ENCODE results near the gene TEX30. TPM values are rescaled to one million over a fixed set of nuclear protein-coding genes. Genes with fewer than 3 reads are reported as not detected.

Gene TEX30
- total RNA-seq, 1 experiment from 2014 or later = 7.4 TPM

DNA sequence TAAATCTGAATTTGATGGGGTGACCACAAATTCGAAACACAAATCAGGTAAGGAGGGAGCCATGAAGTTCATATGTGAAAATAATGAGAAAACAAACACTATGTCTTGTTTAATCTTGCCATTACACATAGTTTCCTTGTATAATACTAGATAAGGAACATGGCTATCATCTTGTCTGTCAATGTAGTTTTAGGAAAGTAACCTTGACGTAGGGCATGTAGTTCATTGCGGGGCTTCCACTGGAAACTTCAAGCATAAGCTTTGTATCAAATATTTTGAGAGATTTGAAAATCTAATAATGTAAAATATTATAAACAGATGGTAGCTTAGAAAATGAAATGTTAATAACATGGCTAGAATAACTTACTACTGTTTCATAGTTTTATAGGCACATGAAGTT lies 34.1 kb upstream of the TEX30 start:
- intact Hi-C loops (cut with micrococcal nuclease; ENCODE audit: unreplicated experiment) = no loop called here
- TF ChIP-seq, protein P1, sequence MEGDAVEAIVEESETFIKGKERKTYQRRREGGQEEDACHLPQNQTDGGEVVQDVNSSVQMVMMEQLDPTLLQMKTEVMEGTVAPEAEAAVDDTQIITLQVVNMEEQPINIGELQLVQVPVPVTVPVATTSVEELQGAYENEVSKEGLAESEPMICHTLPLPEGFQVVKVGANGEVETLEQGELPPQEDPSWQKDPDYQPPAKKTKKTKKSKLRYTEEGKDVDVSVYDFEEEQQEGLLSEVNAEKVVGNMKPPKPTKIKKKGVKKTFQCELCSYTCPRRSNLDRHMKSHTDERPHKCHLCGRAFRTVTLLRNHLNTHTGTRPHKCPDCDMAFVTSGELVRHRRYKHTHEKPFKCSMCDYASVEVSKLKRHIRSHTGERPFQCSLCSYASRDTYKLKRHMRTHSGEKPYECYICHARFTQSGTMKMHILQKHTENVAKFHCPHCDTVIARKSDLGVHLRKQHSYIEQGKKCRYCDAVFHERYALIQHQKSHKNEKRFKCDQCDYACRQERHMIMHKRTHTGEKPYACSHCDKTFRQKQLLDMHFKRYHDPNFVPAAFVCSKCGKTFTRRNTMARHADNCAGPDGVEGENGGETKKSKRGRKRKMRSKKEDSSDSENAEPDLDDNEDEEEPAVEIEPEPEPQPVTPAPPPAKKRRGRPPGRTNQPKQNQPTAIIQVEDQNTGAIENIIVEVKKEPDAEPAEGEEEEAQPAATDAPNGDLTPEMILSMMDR (IDR thresholded peaks at IDR 0.05; ENCODE audit: unreplicated experiment) = no peak
- CTCF ChIA-PET = no interaction called here

GRCh38 chr13:102805680-102806079 lies 32.1 kb upstream of the TEX30 start:
- Mint-ChIP-seq H3K4me1 (ENCODE audit: low read depth, unreplicated experiment) (no peaks in the 10 kb centered on the region), H3K27me3 (ENCODE audit: unreplicated experiment) (no peaks in the 10 kb centered on the region), H3K4me3 (ENCODE audit: low read depth, unreplicated experiment) (no peak overlapping the region), H3K9me3 (ENCODE audit: low read depth, unreplicated experiment) (no peaks in the 10 kb centered on the region), H3K27ac (ENCODE audit: unreplicated experiment) (no peak overlapping the region), H3K36me3 (ENCODE audit: insufficient read depth, unreplicated experiment) (no peaks in the 10 kb centered on the region)
- CTCF ChIA-PET = no interaction called here
- intact Hi-C loops (cut with micrococcal nuclease; ENCODE audit: unreplicated experiment) = no loop called here
- TF ChIP-seq, protein P1 (IDR thresholded peaks at IDR 0.05; ENCODE audit: unreplicated experiment) = no peak
- no peak for DNase-seq
- no TSS peak for BruUV-seq (replicated peaks)

More for the DNA sequence above, 34.1 kb upstream of the TEX30 start:
- H3K27me3 Mint-ChIP-seq (ENCODE audit: unreplicated experiment) = no peaks in the 10 kb centered on the region
- no TSS peak for BruUV-seq (replicated peaks)
- no peak overlapping the region for H3K4me3 Mint-ChIP-seq (ENCODE audit: low read depth, unreplicated experiment)
- no peaks in the 10 kb centered on the region for H3K9me3 Mint-ChIP-seq (ENCODE audit: low read depth, unreplicated experiment)
- H3K27ac Mint-ChIP-seq (ENCODE audit: unreplicated experiment) = no peak overlapping the region
- H3K4me1 Mint-ChIP-seq (ENCODE audit: low read depth, unreplicated experiment) = no peaks in the 10 kb centered on the region
- DNase-seq = no peak
- no peaks in the 10 kb centered on the region for H3K36me3 Mint-ChIP-seq (ENCODE audit: insufficient read depth, unreplicated experiment)

DNA sequence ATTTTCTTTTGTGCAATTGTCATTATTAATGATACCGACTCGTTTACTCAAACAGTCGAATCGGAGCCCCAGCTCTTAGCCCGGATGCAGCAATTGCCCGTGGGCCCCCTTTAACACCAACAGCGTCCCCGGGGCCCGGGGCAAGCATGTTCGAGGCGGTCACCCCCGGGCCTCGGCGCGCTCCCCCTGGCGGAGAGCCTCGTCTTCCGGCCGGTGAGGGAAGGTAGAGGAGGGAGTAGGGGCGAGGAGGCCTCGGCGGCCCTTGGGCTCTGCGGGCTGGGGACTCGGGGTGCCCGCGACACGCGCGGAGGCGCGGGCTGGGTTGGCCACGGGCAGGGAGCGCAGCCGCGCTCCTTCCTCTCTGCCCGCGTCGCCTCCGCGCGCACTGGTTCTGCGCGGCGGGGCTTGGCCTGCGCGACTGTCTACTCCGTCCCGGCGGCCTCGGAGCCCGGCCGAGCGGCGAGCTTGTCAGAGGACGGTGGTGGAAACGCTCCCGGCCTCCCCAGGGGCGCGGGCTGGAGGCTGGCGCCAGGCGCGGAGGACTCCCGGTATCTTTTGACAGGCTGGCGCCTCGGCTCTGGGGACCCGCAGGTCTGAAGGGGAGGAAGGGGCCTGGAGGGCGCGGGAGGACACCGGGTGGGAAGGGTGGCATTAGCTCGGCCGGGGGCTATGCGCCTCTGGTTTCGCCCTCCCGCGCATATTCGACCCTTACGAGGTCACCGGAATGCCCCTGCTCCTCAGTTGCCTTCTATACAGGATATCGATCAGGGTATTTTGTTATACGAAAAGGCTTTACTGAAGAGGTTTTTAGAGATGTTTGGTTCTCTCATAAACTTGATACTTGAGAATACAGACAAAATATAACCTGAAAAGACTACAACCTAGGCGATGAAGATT lies 26.8 kb upstream of the TEX30 start:
- peak; percentile 76 for DNase-seq
- Mint-ChIP-seq H3K27ac (ENCODE audit: unreplicated experiment) (no peak overlapping the region), H3K4me1 (ENCODE audit: low read depth, unreplicated experiment) (no peaks in the 10 kb centered on the region), H3K9me3 (ENCODE audit: low read depth, unreplicated experiment) (no peaks in the 10 kb centered on the region), H3K4me3 (ENCODE audit: low read depth, unreplicated experiment) (peak overlapping the region; percentile 76), H3K27me3 (ENCODE audit: unreplicated experiment) (no peaks in the 10 kb centered on the region), H3K36me3 (ENCODE audit: insufficient read depth, unreplicated experiment) (peaks cover 15% of the 10 kb centered on the region)
- no TSS peak for BruUV-seq (replicated peaks)
- intact Hi-C loops (cut with micrococcal nuclease; ENCODE audit: unreplicated experiment) = no loop called here
- TF ChIP-seq, protein P1 (IDR thresholded peaks at IDR 0.05; ENCODE audit: unreplicated experiment) = peak; percentile 48
- CTCF ChIA-PET = no interaction called here

DNA sequence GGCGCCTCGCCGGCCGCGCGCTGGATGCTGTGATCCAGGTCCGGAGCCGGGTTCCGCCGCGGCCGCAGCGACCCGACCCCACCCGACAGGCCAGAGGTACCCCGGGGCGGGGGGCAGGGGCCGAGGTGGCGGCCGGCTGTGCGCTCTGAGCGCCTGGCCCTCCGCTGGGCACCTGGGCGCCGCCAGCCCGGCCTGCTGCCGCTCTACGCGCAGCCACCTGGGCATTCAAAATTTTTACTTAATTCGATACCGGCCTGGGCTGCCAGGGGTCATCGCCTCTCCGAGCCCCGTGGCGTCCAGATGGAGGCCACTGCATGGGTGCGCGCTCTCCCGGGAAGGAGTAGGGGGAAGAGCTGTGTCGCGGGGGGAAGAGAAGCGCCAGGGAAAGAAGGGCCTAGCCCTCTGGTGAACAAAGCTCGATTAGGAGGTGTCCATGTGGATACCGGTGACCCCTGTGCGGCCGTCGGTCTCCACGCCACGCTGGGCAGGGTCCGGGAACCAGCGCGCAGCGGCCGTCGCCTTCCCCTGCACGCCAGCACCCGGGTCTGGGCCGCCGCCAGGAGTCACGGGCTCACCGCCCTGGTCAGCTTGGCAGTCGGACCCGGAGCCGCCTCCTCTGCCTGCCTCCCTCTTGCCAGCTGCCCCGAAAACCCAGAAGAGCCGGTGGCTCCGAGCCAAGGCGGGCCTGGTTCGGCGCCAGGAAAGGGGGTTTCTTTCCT lies 26.0 kb upstream of the TEX30 start:
- no peak overlapping the region for H3K27ac Mint-ChIP-seq (ENCODE audit: unreplicated experiment)
- H3K9me3 Mint-ChIP-seq (ENCODE audit: low read depth, unreplicated experiment) = no peaks in the 10 kb centered on the region
- peak overlapping the region; percentile 76 for H3K4me3 Mint-ChIP-seq (ENCODE audit: low read depth, unreplicated experiment)
- no peak for DNase-seq
- H3K4me1 Mint-ChIP-seq (ENCODE audit: low read depth, unreplicated experiment) = no peaks in the 10 kb centered on the region
- intact Hi-C loops (cut with micrococcal nuclease; ENCODE audit: unreplicated experiment) = no loop called here
- H3K27me3 Mint-ChIP-seq (ENCODE audit: unreplicated experiment) = no peaks in the 10 kb centered on the region
- H3K36me3 Mint-ChIP-seq (ENCODE audit: insufficient read depth, unreplicated experiment) = peaks cover 15% of the 10 kb centered on the region
- TF ChIP-seq, protein P1 (IDR thresholded peaks at IDR 0.05; ENCODE audit: unreplicated experiment) = no peak
- no TSS peak for BruUV-seq (replicated peaks)
- CTCF ChIA-PET = no interaction called here

All from Calu3 (cell line).